Measurements from ENCODE around the gene ABCB11.

DNA sequence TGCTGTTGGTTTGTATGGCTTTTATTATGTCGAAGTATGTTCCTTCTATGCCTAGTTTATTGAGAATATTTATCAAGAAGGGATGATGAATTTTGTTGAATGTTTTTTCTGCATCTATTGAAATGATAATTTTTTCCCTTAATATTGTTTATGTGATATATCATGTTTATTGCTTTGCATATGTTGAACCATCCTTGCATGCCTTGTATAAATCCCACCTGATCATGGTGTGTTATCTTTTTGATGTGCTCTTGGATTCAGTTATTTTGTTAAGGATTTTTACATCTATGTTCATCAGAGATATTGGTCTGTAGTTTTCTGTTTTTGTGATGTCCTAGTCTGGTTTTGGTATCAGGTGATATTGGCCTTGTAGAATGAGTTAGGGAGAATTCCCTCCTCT is 79.3 kb downstream of the ABCB11 start:
- TF ChIP-seq, protein P1, sequence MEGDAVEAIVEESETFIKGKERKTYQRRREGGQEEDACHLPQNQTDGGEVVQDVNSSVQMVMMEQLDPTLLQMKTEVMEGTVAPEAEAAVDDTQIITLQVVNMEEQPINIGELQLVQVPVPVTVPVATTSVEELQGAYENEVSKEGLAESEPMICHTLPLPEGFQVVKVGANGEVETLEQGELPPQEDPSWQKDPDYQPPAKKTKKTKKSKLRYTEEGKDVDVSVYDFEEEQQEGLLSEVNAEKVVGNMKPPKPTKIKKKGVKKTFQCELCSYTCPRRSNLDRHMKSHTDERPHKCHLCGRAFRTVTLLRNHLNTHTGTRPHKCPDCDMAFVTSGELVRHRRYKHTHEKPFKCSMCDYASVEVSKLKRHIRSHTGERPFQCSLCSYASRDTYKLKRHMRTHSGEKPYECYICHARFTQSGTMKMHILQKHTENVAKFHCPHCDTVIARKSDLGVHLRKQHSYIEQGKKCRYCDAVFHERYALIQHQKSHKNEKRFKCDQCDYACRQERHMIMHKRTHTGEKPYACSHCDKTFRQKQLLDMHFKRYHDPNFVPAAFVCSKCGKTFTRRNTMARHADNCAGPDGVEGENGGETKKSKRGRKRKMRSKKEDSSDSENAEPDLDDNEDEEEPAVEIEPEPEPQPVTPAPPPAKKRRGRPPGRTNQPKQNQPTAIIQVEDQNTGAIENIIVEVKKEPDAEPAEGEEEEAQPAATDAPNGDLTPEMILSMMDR (IDR thresholded peaks at IDR 0.05) = no peak
- no peak for TF ChIP-seq POLR2A (IDR thresholded peaks at IDR 0.05)
- no peak for TF ChIP-seq POLR2AphosphoS5 (IDR thresholded peaks at IDR 0.05)

Data from sigmoid colon (tissue), 4 donors.